Suprapubic skin (tissue), 4 donors: ENCODE measurements around the gene PSMD10. TPM values are rescaled to one million over a fixed set of nuclear protein-coding genes. Genes with fewer than 3 reads are reported as not detected.

Experiments used
- DNase-seq, 2 donors: peaks; one replicate each; pipeline ENCODE4 v3.0.0-alpha.2; 2019; ENCODE audit warnings: low spot score in 2 of 2
- H3K27ac ChIP-seq: fragments of 200-600 bp; sonication (generic); one replicate; pipeline ENCODE4 v1.5.1; 2019
- H3K27me3 ChIP-seq: fragments of 200-600 bp; sonication (generic); one replicate; pipeline ENCODE4 v1.5.1; 2019
- H3K36me3 ChIP-seq: fragments of 200-600 bp; sonication (generic); one replicate; pipeline ENCODE4 v1.5.1; 2019
- H3K4me1 ChIP-seq: fragments of 200-600 bp; sonication (generic); one replicate; pipeline ENCODE4 v1.5.1; 2019
- H3K4me3 ChIP-seq: fragments of 200-600 bp; sonication (generic); one replicate; pipeline ENCODE4 v1.5.1; 2019; ENCODE audit warnings: mild to moderate bottlenecking
- H3K9me3 ChIP-seq: fragments of 200-600 bp; sonication (generic); one replicate; pipeline ENCODE4 v1.5.1; 2019
- CTCF ChIP-seq, 2 donors: fragments of 200-600 bp in 1 of 2; fragments of 450-650 bp in 1 of 2; sonication (generic) in 1 of 2; IDR thresholded peaks; one replicate each; pipeline ENCODE4 v1.5.1; 2016 to 2019; ENCODE audit warnings: antibody characterized with exemption in 2 of 2, mild to moderate bottlenecking in 1 of 2, moderate library complexity in 1 of 2
- EP300 ChIP-seq: sonication (generic); formaldehyde crosslinking; IDR thresholded peaks from one replicate; pipeline ENCODE4 v1.6.1; 2017; ENCODE audit warnings: antibody characterized with exemption
- POLR2A ChIP-seq, 2 donors: fragments of 450-650 bp; IDR thresholded peaks; one replicate each; pipeline ENCODE4 v1.6.1; 2017; ENCODE audit warnings: antibody characterized with exemption in 2 of 2, mild to moderate bottlenecking in 2 of 2, moderate library complexity in 2 of 2
- POLR2AphosphoS5 ChIP-seq, 3 donors: sonication (generic); formaldehyde crosslinking; IDR thresholded peaks; one replicate each; pipeline ENCODE4 v1.6.1; 2017; ENCODE audit warnings: antibody characterized with exemption in 3 of 3
- whole genome bisulfite sequencing: methylation state at CpG from one replicate; pipeline ENCODE4 v1.1.5; 2018; 5-methylcytosine and 5-hydroxymethylcytosine counted together
- total RNA-seq, 4 donors: library from RNA; depleted of rRNA; stranded (reverse); fragments of >200 nt; gene quantifications; one replicate each; pipeline ENCODE4 v1.1.0, GENCODE V29; 2016

Gene PSMD10
- total RNA-seq, 4 donors from 2014 or later: 28.6 to 42.0 (median 38.0) TPM

DNA sequence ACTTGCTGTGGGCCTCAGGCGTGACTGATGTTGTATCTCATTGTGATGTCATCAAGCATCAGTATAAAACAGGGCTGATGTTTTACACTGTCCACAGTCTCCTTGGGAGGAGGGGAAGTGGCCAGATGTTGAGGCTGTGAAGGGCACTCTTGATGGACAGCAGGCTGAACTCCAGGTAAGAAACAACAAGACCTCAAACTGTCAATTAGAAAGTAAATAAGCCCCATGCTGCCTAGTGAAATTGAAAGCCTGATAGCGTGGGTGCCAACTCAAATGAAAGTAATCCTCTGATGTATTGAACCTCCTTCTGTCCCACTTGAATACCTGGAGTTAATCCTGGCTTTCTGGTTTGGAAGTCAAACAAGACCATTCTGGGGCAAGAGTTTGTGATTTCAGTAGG, 26.7 kb downstream of the PSMD10 start:
- no peak overlapping the region for H3K27ac ChIP-seq
- no peaks in the 10 kb centered on the region for H3K36me3 ChIP-seq
- 63% methylated on average over 2 of the region's 2 CpGs for WGBS
- H3K4me1 ChIP-seq: no peaks in the 10 kb centered on the region
- TF ChIP-seq CTCF (IDR thresholded peaks at IDR 0.05) (no peak), POLR2AphosphoS5 (IDR thresholded peaks at IDR 0.05) (no peak), EP300 (no peak), POLR2A (IDR thresholded peaks at IDR 0.05) (no peak)
- DNase-seq: no peak
- no peaks in the 10 kb centered on the region for H3K9me3 ChIP-seq
- H3K27me3 ChIP-seq: no peaks in the 10 kb centered on the region
- H3K4me3 ChIP-seq: no peak overlapping the region

DNA sequence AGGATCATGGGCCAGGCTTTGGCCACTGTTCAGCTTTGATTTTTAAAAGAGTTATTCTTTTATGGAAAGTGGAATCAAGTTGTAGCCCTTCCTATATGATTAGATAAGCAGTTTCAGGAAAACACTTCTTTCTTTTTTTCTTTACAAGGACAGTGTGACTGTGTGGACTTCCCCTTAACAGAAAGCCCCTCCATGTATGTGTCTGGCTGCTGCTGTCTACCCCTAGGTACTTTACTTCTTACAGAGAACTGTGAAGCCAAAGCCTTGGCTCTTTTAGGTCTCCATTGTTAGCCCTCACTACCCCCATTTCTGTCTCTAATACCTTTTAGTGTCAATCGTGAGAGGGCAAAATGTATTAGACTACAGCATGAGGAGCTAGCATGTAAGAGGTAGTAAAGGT, 27.3 kb downstream of the PSMD10 start:
- DNase-seq: no peak
- H3K4me1 ChIP-seq: no peaks in the 10 kb centered on the region
- TF ChIP-seq CTCF (IDR thresholded peaks at IDR 0.05) (no peak), POLR2A (IDR thresholded peaks at IDR 0.05) (no peak), POLR2AphosphoS5 (IDR thresholded peaks at IDR 0.05) (no peak), EP300 (no peak)
- no peaks in the 10 kb centered on the region for H3K27me3 ChIP-seq
- no peaks in the 10 kb centered on the region for H3K36me3 ChIP-seq
- no peaks in the 10 kb centered on the region for H3K9me3 ChIP-seq
- no peak overlapping the region for H3K27ac ChIP-seq
- WGBS: 81% methylated on average over 1 of the region's 1 CpG
- H3K4me3 ChIP-seq: no peak overlapping the region

DNA sequence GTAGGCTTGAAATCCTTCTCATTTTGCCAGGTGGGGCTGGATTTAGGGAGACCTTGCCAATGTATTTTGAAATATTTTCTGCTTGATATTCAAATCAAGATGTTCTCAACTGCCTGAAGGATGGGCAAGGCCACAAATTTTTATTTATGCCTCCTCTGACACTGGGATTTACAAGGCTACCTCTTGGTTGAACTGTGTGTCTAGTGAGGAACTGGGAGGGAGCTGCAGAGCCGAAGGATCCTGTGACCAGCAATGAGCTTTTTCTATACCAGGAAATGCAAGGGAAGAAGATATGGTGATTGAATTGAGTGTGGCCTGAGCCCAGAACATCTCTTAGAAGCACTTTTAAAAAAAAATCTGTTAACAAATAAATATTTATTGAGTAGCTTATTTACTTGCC, 31.5 kb downstream of the PSMD10 start:
- no peaks in the 10 kb centered on the region for H3K4me1 ChIP-seq
- no peak for TF ChIP-seq POLR2A (IDR thresholded peaks at IDR 0.05)
- no peak for TF ChIP-seq POLR2AphosphoS5 (IDR thresholded peaks at IDR 0.05)
- no peak for TF ChIP-seq EP300
- TF ChIP-seq CTCF (IDR thresholded peaks at IDR 0.05): no peak
- H3K9me3 ChIP-seq: no peaks in the 10 kb centered on the region
- H3K4me3 ChIP-seq: no peak overlapping the region
- no peak overlapping the region for H3K27ac ChIP-seq
- 65% methylated on average over 1 of the region's 1 CpG for WGBS
- DNase-seq: no peak
- no peaks in the 10 kb centered on the region for H3K27me3 ChIP-seq
- no peaks in the 10 kb centered on the region for H3K36me3 ChIP-seq

DNA sequence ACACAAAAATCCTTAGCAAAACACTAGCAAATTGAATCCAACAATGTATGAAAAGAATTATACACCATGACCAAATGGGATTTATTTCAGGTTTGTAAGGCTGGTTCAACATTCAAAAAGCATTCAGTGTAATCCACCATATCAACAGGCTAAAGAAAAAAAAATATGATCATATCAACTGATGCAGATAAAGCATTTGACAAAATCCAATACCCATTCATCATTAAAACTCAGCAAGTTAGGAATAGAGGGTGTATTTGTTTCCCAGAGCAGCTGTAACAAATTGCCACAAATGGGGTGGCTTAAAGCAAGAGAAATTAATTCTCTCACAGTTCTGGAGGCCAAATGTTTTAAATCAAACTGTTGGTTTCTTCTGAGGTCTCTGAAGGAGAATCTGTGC, 35.8 kb downstream of the PSMD10 start:
- Histone ChIP-seq H3K4me1 (no peaks in the 10 kb centered on the region), H3K27me3 (no peaks in the 10 kb centered on the region), H3K27ac (no peak overlapping the region), H3K9me3 (no peaks in the 10 kb centered on the region), H3K4me3 (no peak overlapping the region), H3K36me3 (no peaks in the 10 kb centered on the region)
- DNase-seq: no peak
- no peak for TF ChIP-seq POLR2AphosphoS5 (IDR thresholded peaks at IDR 0.05)
- no peak for TF ChIP-seq EP300

GRCh38 chrX:108053218-108053617, 38.1 kb downstream of the PSMD10 start:
- Histone ChIP-seq H3K27me3 (no peaks in the 10 kb centered on the region), H3K4me3 (no peak overlapping the region)
- TF ChIP-seq EP300 (no peak), POLR2A (IDR thresholded peaks at IDR 0.05) (no peak), POLR2AphosphoS5 (IDR thresholded peaks at IDR 0.05) (no peak), CTCF (IDR thresholded peaks at IDR 0.05) (no peak)

DNA sequence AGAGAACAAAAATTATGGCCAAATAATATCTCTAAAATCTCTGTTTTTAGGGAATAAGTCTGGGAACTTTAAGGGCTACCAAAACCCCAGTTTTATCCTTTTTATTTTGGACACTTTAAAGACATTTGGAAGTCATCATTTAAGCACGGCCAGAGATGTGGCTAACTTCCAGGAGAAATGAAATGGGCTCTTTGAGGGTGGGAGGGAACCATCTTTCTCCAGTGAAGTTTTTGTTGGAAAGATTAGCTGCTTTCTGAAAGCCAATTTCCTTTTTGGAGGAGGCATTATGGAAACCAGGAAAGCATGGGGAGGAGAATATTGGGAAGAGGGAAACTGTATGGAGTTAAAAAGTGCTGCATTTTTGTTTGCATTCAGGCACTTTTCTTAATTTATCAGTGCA, 41.7 kb downstream of the PSMD10 start:
- Histone ChIP-seq H3K9me3 (no peaks in the 10 kb centered on the region), H3K4me3 (no peak overlapping the region), H3K36me3 (no peaks in the 10 kb centered on the region), H3K4me1 (no peaks in the 10 kb centered on the region), H3K27me3 (no peaks in the 10 kb centered on the region), H3K27ac (no peak overlapping the region)
- 41% methylated on average over 1 of the region's 1 CpG for WGBS
- TF ChIP-seq EP300: no peak
- TF ChIP-seq POLR2A (IDR thresholded peaks at IDR 0.05): no peak
- no peak for TF ChIP-seq CTCF (IDR thresholded peaks at IDR 0.05)
- no peak for TF ChIP-seq POLR2AphosphoS5 (IDR thresholded peaks at IDR 0.05)
- DNase-seq: no peak

More at GRCh38 chrX:108053218-108053617, 38.1 kb downstream of the PSMD10 start:
- Histone ChIP-seq H3K36me3 (no peaks in the 10 kb centered on the region), H3K27ac (no peak overlapping the region), H3K4me1 (no peaks in the 10 kb centered on the region), H3K9me3 (no peaks in the 10 kb centered on the region)
- DNase-seq: no peak
